Kidney epithelial cell (primary cell): ENCODE results near the gene ANKRD40CL. TPM values are rescaled to one million over a fixed set of nuclear protein-coding genes. Genes with fewer than 3 reads are reported as not detected.

Experiments used
- DNase-seq: peaks from one replicate; pipeline ENCODE4 v3.0.0-alpha.2; 2010; ENCODE audit warnings: low read depth
- H3K27me3 ChIP-seq: 2 replicates; pipeline ENCODE4 v1.6.0; 2011; ENCODE audit warnings: low read length; ENCODE audit not compliant: control insufficient read depth, insufficient read depth
- H3K36me3 ChIP-seq: 2 replicates; pipeline ENCODE4 v1.5.1; 2011; ENCODE audit warnings: low read length; ENCODE audit not compliant: control insufficient read depth, insufficient read depth
- H3K4me3 ChIP-seq: 2 replicates; pipeline ENCODE4 v1.5.1; 2011; ENCODE audit warnings: low read depth, mild to moderate bottlenecking, control low read depth, low read length
- CTCF ChIP-seq: IDR thresholded peaks from 2 replicates; pipeline ENCODE4 v1.5.1; 2011; ENCODE audit warnings: mild to moderate bottlenecking, moderate library complexity, low read length, control low read depth, inconsistent platforms; ENCODE audit not compliant: insufficient read depth, poor library complexity, severe bottlenecking
- total RNA-seq: library from RNA; depleted of rRNA; stranded (reverse); fragments of >200 nt; gene quantifications from 2 replicates; pipeline ENCODE4 v1.2.3, GENCODE V29; 2015

ANKRD40CL gene
- total RNA-seq, 1 donor from 2014 or later = not detected

- Histone ChIP-seq H3K36me3 (no peaks in the 10 kb centered on the region), H3K27me3 (peaks cover 5% of the 10 kb centered on the region), H3K4me3 (no peak overlapping the region)
- DNase-seq = no peak
- no peak for TF ChIP-seq CTCF
These were observed 17.8 kb upstream of the ANKRD40CL start for GRCh38 chr17:50785126-50785525.

GRCh38 chr17:50783905-50784304 is 16.6 kb upstream of the ANKRD40CL start:
- no peak for DNase-seq
- TF ChIP-seq CTCF = no peak
- Histone ChIP-seq H3K36me3 (no peaks in the 10 kb centered on the region), H3K4me3 (no peak overlapping the region), H3K27me3 (peaks cover 5% of the 10 kb centered on the region)

GRCh38 chr17:50783193-50783660 is 15.9 kb upstream of the ANKRD40CL start:
- peak; percentile 100 for TF ChIP-seq CTCF
- H3K27me3 ChIP-seq = peaks cover 5% of the 10 kb centered on the region
- H3K36me3 ChIP-seq = no peaks in the 10 kb centered on the region
- DNase-seq = peak; percentile 39
- no peak overlapping the region for H3K4me3 ChIP-seq

- peak overlapping the region; percentile 11 for H3K4me3 ChIP-seq
- H3K27me3 ChIP-seq = peaks cover 5% of the 10 kb centered on the region
- DNase-seq = no peak
- TF ChIP-seq CTCF = no peak
- no peaks in the 10 kb centered on the region for H3K36me3 ChIP-seq
These were observed 13.8 kb upstream of the ANKRD40CL start for GRCh38 chr17:50781167-50781566.

GRCh38 chr17:50779747-50780353 is 12.5 kb upstream of the ANKRD40CL start:
- DNase-seq = no peak
- Histone ChIP-seq H3K36me3 (no peaks in the 10 kb centered on the region), H3K4me3 (no peak overlapping the region), H3K27me3 (peaks cover 5% of the 10 kb centered on the region)
- TF ChIP-seq CTCF = no peak

GRCh38 chr17:50778988-50779387 is 11.7 kb upstream of the ANKRD40CL start:
- DNase-seq = no peak
- no peak for TF ChIP-seq CTCF
- Histone ChIP-seq H3K27me3 (peaks cover 5% of the 10 kb centered on the region), H3K36me3 (no peaks in the 10 kb centered on the region), H3K4me3 (no peak overlapping the region)
